22Rv1 (cell line): ENCODE measurements around the gene PMEPA1.

Experiments used
- ZFX ChIP-seq: fragments of 450-650 bp; IDR thresholded peaks from 2 replicates; pipeline ENCODE4 v1.6.1; 2017; ENCODE audit warnings: antibody characterized with exemption, borderline replicate concordance
- TF ChIP-seq, protein P1 (sequence below): fragments of 450-650 bp; IDR thresholded peaks from 2 replicates; pipeline ENCODE4 v1.5.1; 2017; ENCODE audit warnings: mild to moderate bottlenecking

DNA sequence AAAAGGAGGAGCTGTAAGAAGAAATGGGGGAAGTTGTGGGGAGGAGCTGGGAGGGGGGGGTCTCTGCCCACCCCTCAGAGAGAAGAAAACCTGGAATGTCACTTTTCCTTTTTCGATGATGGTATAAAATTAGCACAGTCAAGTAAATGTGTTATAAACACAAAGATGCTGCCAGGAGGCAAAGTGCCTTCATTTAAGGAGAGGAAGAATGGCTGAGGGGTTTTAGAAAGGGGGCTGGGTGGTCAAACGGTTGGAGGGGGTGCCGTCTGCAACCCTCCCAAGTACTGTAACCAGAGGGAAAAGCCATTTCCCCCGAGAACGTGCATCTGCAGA lies 25.0 kb downstream of the PMEPA1 start:
- TF ChIP-seq, protein P1, sequence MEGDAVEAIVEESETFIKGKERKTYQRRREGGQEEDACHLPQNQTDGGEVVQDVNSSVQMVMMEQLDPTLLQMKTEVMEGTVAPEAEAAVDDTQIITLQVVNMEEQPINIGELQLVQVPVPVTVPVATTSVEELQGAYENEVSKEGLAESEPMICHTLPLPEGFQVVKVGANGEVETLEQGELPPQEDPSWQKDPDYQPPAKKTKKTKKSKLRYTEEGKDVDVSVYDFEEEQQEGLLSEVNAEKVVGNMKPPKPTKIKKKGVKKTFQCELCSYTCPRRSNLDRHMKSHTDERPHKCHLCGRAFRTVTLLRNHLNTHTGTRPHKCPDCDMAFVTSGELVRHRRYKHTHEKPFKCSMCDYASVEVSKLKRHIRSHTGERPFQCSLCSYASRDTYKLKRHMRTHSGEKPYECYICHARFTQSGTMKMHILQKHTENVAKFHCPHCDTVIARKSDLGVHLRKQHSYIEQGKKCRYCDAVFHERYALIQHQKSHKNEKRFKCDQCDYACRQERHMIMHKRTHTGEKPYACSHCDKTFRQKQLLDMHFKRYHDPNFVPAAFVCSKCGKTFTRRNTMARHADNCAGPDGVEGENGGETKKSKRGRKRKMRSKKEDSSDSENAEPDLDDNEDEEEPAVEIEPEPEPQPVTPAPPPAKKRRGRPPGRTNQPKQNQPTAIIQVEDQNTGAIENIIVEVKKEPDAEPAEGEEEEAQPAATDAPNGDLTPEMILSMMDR: no peak
- TF ChIP-seq ZFX: no peak
